HEK293T (cell line): ENCODE data around the gene DHRS12.

Source experiments
- ARNT ChIP-seq: fragments of 450-650 bp; IDR thresholded peaks from 2 replicates; pipeline ENCODE4 v1.6.1; 2017; ENCODE audit warnings: mild to moderate bottlenecking
- BHLHE40 ChIP-seq: fragments of 450-650 bp; IDR thresholded peaks from 2 replicates; pipeline ENCODE4 v1.6.1; 2016; ENCODE audit warnings: mild to moderate bottlenecking, moderate library complexity, borderline replicate concordance
- HDGF ChIP-seq: fragments of 450-650 bp; IDR thresholded peaks from 2 replicates; pipeline ENCODE4 v1.6.1; 2017; ENCODE audit warnings: antibody characterized with exemption, borderline replicate concordance
- LEF1 ChIP-seq: fragments of 450-650 bp; IDR thresholded peaks from 2 replicates; pipeline ENCODE4 v1.6.1; 2017; ENCODE audit warnings: mild to moderate bottlenecking, borderline replicate concordance
- NFRKB ChIP-seq: fragments of 450-650 bp; IDR thresholded peaks from 2 replicates; pipeline ENCODE4 v1.6.1; 2016; ENCODE audit warnings: mild to moderate bottlenecking, moderate library complexity
- PKNOX1 ChIP-seq: fragments of 450-650 bp; IDR thresholded peaks from 2 replicates; pipeline ENCODE4 v1.6.1; 2016
- ZNF384 ChIP-seq: fragments of 450-650 bp; IDR thresholded peaks from 2 replicates; pipeline ENCODE4 v1.6.1; 2016

- TF ChIP-seq NFRKB: no peak
- TF ChIP-seq ARNT: no peak
- TF ChIP-seq PKNOX1: no peak
- TF ChIP-seq BHLHE40: no peak
- no peak for TF ChIP-seq LEF1
- no peak for TF ChIP-seq ZNF384
- no peak for TF ChIP-seq HDGF
Measured at GRCh38 chr13:51756651-51757050, 47.3 kb downstream of the DHRS12 start.
